ENCODE measurements around the gene STRA6. TPM values are rescaled to one million over a fixed set of nuclear protein-coding genes. Genes with fewer than 3 reads are reported as not detected.

The STRA6 gene
- total RNA-seq, 1 experiment from 2014 or later: 3.5 TPM

- DNase-seq (ENCODE audit: low read depth): no peak
Measured at GRCh38 chr15:74180881-74181602, 21.5 kb downstream of the STRA6 start.

DNA sequence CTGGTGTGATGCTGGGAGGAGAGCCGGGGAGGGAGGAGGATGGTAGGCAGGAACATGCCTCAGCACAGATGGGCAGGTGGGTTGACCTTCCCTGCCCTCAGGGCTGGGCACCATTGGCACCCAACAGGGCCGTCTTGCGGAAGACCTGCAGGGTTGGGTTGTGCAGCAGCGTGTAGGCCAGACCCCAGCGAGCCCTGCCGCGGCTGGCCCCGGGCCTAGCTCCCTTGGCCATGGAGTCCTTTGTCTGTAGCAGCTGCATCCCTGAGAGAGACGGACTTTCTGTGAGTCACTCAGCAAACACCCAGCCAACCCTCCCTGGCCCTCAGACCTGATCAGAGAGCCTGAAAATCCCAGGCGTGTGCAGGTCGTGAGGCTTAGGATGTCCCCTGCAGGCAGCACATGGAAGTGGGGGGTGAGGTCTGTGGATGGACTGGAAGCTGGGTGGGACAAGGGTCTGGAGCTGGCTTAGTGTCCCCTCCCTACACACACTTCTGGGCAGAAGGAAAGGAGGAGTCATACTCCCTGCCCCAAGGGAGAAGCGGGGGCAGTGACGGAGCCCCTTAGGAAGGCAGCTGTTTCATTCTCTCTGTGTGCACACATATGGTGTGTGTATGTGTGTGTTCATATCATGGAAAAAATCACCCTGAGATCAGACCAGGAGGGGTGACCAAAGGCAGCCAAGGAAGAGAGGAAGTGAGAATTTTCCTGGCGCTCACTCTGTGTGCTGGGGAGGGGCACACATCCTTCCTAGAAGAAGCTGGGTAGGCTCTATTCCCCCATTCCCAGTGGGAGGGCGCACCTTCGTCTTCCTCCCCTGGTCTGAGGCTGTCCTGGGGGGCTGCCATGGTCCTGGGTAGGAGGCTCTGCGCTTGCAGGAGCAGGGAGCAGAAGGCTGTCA lies 22.4 kb downstream of the STRA6 start:
- peak; percentile 38 for DNase-seq (ENCODE audit: low read depth)

GRCh38 chr15:74179101-74179841 lies 23.3 kb downstream of the STRA6 start:
- DNase-seq (ENCODE audit: low read depth): peak; percentile 98

GRCh38 chr15:74178326-74179100 lies 24.1 kb downstream of the STRA6 start:
- no peak for DNase-seq (ENCODE audit: low read depth)

DNA sequence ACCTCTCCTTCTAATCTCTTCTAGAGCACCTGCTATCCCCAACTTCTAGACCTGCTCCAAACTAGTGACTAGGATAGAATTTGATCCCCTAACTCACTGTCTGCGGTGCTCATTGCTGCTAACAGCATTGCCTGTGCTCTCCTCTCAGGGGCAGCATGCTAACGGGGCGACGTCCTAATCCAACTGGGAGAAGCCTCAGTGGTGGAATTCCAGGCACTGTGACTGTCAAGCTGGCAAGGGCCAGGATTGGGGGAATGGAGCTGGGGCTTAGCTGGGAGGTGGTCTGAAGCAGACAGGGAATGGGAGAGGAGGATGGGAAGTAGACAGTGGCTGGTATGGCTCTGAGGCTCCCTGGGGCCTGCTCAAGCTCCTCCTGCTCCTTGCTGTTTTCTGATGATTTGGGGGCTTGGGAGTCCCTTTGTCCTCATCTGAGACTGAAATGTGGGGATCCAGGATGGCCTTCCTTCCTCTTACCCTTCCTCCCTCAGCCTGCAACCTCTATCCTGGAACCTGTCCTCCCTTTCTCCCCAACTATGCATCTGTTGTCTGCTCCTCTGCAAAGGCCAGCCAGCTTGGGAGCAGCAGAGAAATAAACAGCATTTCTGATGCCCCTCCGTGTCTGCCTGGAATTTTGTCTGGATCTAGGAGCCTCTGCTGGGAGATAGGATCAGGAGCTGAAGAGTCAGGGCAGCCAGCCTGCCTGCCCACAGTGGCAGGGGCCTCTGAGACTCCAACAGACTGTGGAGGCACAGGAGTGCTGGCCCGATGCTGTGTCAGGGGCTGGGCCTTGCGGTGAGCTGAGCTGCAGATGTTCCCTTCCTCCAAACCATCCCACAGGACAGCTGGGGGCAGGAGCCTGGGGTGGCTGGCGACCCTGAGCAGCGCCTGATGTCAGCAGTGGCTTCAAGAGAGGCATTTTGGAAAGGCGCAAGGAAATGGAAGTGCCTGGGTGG lies 26.0 kb downstream of the STRA6 start:
- no peak for DNase-seq (ENCODE audit: low read depth)

GRCh38 chr15:74175271-74176191 lies 27.1 kb downstream of the STRA6 start:
- no peak for DNase-seq (ENCODE audit: low read depth)

GRCh38 chr15:74174958-74175253 lies 27.7 kb downstream of the STRA6 start:
- no peak for DNase-seq (ENCODE audit: low read depth)

GRCh38 chr15:74174219-74174957 lies 28.2 kb downstream of the STRA6 start:
- no peak for DNase-seq (ENCODE audit: low read depth)

GRCh38 chr15:74173380-74174218 lies 29.0 kb downstream of the STRA6 start, which contains the start of gene ISLR:
Gene ISLR, plus strand, starts transcription at chr15:74173710. Its CDS starts 1,149 bp downstream, at chr15:74174859.
- DNase-seq (ENCODE audit: low read depth): no peak

DNA sequence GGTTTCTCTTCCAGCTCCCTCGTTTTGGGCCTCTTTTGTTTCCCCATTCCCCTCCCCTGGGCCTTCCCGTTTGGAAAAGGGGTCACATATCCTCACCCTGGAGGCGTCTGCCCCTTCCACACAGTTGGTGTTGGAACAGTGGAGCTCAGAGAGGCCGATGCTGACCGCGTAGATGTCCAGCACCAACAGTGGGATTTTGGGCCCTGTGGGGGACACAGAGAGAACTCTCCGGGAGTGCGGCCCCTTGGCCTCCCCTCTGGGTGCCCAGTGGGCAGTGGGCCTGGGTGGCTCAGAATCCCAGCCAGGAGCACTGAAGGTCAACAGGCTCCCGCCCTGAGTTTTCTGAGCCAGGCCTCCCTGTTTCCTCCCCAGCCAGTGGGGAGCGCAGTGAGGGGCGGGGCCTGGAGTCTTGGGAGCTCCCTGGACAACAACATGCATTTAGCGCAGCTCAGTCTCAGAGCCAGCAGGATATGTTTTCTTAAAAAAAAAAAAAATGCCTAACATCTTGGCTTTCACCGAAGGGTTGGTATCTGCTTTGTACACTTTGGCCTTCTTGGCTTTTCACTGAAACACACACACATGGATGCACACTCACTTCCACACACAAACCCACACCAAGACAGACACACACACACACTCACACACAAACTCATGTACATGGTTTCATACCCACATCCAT lies 29.7 kb downstream of the STRA6 start:
- no peak for DNase-seq (ENCODE audit: low read depth)

DNA sequence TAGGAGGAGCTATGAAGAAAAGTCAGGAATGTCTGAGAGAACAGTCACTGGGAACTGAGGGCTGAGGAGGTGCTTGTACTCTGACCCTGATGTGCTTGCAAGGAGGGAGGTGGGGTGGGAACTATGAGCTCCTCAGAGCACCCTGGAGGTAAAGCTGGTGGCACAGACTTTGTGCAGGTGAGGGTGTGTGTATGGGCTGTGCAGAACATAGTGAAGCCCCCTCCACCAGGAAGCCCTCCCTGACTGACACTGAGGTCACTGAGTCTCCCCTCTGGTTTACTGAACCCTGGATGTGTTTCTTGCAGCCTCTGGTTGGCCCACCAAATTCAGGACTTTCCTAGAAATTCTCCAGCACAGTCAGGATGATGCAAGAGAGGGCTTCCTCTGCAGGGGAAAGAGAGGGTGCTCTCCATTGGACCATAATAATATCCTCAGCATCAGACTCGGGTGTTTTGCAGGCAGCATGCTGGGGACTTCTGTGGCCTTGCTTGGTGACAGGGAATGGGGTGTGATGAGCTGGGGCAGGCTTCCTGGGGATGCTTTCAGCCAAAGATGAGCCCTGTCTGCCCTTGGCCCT lies 30.5 kb downstream of the STRA6 start:
- no peak for DNase-seq (ENCODE audit: low read depth)

GRCh38 chr15:74170875-74171578 lies 31.6 kb downstream of the STRA6 start:
- DNase-seq (ENCODE audit: low read depth): no peak

DNA sequence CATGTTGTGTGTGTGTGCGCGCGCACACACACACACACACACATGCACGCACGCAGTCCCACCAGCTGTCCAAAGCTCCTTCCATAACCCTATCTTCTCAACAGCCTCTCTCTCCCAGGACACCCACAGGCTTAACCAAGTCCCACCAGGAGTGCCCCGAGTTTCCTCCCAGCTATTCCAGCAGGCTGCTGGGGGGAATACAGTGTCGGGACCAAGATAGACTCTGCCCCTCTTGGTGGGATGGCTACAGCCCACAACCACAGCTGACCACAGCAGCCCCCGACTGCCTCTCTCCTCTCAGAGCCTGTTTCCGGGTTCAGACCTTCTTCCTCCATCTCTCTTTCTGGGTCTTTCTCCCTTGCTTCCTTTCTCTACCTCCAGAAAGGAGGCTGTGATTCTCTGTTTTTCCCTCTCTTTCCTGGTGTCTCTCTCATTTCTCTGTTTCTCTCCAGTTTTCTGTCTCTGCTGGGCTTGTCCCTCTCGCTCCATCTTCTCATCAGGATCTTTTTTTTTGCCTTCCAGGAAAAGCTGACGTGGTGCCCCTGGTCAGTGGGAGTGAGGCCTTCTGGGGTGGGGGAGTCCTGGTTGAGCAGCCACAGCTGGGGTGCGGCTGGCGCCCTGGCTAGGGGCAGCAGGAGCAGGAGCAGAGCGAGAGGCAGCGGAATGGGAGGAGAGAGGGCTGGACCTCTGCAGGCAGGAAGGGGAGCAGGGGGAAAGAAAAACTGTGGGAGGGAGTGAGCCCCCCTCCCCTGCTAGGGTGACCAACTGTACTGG lies 32.3 kb downstream of the STRA6 start:
- no peak for DNase-seq (ENCODE audit: low read depth)

DNA sequence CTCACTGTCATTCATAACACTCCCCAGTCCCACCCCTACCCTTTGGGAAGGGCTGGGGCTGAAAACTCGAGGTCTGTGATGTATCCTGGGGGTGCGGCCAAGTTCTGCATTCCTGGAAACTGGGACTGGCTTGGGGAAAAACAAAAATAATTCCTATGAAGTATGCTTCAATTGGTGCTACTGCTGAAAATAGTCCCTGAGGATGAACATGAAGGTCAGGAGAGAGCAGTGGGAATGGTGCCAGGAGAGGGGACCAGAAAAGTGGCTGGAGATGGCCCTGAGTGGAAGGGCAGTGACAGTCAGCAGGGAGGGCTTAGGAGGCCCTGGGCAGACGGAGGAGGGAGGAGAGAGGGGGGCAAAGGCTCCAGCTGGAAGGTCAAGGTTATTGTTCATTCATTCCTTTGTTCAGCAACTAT lies 33.9 kb downstream of the STRA6 start:
- DNase-seq (ENCODE audit: low read depth): no peak

- no peak for DNase-seq (ENCODE audit: low read depth)
Measured at GRCh38 chr15:74167891-74168331, 34.7 kb downstream of the STRA6 start.
